ENCODE data around the gene OR51F2.
"Not testable (repeated sequence)": the region's sequence is repeated elsewhere in the genome, so short reads cannot be mapped to it uniquely, and the experiment has no call there.

OR51F2 gene

DNA sequence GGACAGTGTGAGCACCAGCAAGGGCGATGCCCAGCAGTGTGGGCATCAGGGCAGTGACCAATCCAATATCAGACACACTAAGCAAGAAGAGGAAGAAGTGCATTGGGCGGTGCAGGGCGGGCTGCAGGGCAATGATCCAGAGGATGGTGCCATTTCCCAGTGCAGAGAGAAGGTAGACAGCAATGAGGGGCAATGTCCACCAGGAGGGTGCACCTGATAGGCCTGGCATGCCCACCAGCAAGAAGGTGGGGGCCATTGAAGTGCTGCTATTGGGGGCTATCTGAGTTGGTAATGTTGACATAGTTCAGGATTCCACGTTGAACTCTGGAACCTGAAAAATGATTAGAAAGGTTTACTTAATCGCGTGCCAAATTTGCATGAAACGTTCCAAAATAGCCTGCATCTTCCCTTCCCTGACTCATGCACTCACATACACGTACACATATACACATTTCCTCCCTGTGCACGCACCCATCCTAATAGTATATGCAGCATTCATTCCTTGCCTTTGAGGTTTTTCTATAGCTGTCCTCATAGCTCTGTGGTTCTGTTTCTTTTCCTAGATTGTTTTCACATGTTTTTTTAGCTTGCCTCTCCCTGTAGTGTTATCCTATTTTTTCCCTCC lies 27.9 kb downstream of the OR51F2 start, which contains the start of gene OR51S1:
OR51S1 (minus strand) TSS at position 301 of the 625 bp plus-strand sequence; CDS start at position 301, 0 bp downstream.
- TF ChIP-seq JUND (IDR thresholded peaks at IDR 0.05; ENCODE audit: low read depth), result no peak
- no peak for DNase-seq (ENCODE audit: low read depth in 1 of 2, low spot score in 1 of 2)
- in situ Hi-C loops (cut with HindIII; ENCODE audit: low pct_unique_long_range_greater_than_20kb, low sequenced_read_pairs), result no loop called here

DNA sequence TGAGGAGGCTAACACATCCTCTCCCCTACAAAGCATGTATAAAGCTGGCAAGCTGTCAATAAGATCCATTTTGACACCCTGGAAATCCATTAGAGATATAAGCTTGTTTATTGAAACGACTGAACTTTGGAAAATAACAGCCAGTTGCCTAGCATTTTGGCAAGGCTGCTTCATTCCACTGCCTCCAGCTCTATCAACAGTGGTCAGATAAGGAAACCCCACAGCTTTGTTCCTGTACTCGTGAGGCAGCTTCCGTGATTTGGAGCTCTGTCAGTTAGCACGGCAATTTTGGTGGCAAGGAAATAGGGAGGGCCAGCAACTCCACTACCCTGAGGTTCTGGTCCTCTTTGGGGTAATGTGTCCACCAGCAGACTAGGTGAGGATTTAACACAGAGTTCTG lies 29.9 kb downstream of the OR51F2 start:
- DNase-seq (ENCODE audit: low read depth in 1 of 2, low spot score in 1 of 2), result no peak
- TF ChIP-seq JUND (IDR thresholded peaks at IDR 0.05; ENCODE audit: low read depth), result no peak
- in situ Hi-C loops (cut with HindIII; ENCODE audit: low pct_unique_long_range_greater_than_20kb, low sequenced_read_pairs), result no loop called here

DNA sequence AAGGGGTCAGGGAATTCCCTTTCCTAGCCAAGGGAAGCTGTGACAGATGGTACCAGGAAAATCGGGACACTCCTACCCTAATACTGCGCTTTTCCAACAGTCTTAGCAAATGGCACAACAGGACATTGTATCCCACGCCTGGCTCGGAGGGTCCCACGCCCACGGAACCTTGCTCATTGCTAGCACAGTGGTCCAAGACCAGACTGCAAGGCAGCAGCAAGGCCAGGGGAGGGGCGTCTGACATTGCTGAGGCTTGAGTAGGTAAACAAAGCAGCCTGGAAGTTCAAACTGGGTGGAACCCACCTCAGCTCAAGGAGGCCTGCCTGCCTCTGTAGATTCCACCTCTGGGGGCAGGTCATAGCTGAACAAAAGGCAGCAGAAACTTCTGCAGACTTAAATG lies 33.2 kb downstream of the OR51F2 start:
- in situ Hi-C loops (cut with HindIII; ENCODE audit: low pct_unique_long_range_greater_than_20kb, low sequenced_read_pairs); DNase-seq (ENCODE audit: low read depth in 1 of 2, low spot score in 1 of 2): not testable (repeated sequence)

DNA sequence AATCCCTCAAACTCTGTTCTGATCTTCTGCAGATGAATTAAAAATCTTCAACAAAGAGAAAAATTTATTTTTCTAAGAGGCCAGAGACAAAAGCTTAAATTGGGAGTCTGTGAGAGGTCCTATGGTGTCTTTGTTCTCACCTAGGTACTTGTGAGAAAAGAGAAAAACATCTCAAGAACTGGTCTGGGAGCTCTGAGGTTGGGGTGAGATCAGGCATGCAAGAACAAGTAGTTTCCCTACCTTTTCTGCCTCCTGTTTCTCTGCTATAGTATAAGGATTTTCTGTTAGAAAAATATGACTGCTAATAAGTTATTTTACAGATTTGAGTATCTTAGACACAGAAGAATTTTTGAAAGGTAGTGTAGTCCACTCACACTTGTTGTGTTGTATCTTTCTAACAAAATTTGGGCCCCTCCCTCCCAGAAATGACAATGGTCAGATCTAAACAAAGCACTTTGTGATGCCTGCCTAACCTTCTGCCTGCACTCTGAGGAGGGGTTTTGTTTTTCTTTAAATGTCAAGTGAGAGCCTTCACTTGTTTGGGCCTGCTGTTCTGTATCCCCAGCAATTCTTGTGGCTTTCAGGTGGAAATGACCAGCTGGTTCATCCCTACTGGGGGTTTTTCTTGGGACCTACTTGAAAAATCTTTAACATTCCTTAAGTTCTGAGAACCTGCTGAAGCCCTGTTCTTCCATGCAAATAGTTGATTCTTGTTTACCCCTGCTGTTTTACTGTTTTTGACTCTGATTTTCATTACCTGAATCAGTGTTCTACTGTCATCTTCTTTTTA lies 41.5 kb downstream of the OR51F2 start:
- no peak for TF ChIP-seq JUND (IDR thresholded peaks at IDR 0.05; ENCODE audit: low read depth)
- in situ Hi-C loops (cut with HindIII; ENCODE audit: low pct_unique_long_range_greater_than_20kb, low sequenced_read_pairs), result no loop called here
- no peak for DNase-seq (ENCODE audit: low read depth in 1 of 2, low spot score in 1 of 2)

DNA sequence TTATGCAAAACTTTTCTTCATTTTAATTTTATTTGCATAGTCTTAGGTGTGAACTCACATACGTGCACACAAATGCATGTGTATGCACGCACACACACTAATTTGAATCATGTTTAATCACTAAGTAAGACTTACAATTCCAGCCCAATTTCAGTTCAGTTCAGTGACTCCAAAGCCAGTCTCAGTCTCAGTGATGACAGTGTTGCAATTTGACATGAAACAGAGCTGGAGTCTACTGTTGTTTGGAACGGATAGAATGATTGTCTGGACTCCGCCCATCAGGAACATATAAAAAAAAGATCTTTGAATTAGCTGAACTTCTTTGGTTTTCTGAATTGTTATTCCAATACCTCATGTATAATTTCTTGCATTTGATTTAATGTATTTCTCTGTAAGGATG lies 42.8 kb downstream of the OR51F2 start:
- in situ Hi-C loops (cut with HindIII; ENCODE audit: low pct_unique_long_range_greater_than_20kb, low sequenced_read_pairs), result no loop called here
- no peak for TF ChIP-seq JUND (IDR thresholded peaks at IDR 0.05; ENCODE audit: low read depth)
- DNase-seq (ENCODE audit: low read depth in 1 of 2, low spot score in 1 of 2), result no peak

DNA sequence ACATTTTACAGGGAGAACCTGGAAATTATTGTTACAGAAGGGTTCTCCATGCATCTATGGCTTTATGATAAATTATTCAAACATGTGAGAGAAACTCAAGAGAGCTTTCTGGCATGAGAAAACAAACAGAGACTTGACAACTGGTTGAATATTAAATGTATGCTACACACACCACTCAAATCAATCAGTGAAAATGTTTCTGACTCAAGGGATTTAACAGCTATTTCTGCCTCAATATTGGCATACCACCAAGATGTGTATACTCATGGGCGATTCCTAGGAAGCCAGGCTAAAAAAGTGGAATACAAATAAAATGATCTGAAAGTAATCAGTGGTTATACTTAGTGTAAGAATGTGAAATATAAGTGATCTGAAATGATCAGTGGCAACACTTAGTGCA lies 44.7 kb downstream of the OR51F2 start:
- in situ Hi-C loops (cut with HindIII; ENCODE audit: low pct_unique_long_range_greater_than_20kb, low sequenced_read_pairs), result no loop called here
- TF ChIP-seq JUND (IDR thresholded peaks at IDR 0.05; ENCODE audit: low read depth), result no peak
- DNase-seq (ENCODE audit: low read depth in 1 of 2, low spot score in 1 of 2), result no peak

Measured in T47D (cell line).